HG03159 (cell line): ENCODE measurements around the gene NFIL3.
"Not testable (repeated sequence)": the region's sequence is repeated elsewhere in the genome, so short reads cannot be mapped to it uniquely, and the experiment has no call there.

ENCODE experiments used
- ATAC-seq: cut with Tn5 transposase; IDR thresholded peaks from one replicate; pipeline ENCODE4 v1.9.1; 2021; ENCODE audit warnings: mild to moderate bottlenecking, moderate library complexity; ENCODE audit not compliant: unreplicated experiment

Gene NFIL3

GRCh38 chr9:91398926-91399325 lies 24.7 kb downstream of the NFIL3 start:
- no peak for ATAC-seq

- no peak for ATAC-seq
Observed at GRCh38 chr9:91395553-91396471, 27.8 kb downstream of the NFIL3 start.

- ATAC-seq = no peak
Observed at GRCh38 chr9:91395106-91395552, 28.5 kb downstream of the NFIL3 start.

GRCh38 chr9:91393826-91394225 lies 29.8 kb downstream of the NFIL3 start:
- no peak for ATAC-seq

- ATAC-seq = no peak
Observed at GRCh38 chr9:91392435-91392834, 31.2 kb downstream of the NFIL3 start.

- ATAC-seq = no peak
Observed at GRCh38 chr9:91391818-91392217, 31.8 kb downstream of the NFIL3 start.

- no peak for ATAC-seq
Observed at GRCh38 chr9:91391412-91391811, 32.2 kb downstream of the NFIL3 start.

- ATAC-seq = not testable (repeated sequence)
Observed at GRCh38 chr9:91389686-91390085, 33.9 kb downstream of the NFIL3 start.

- no peak for ATAC-seq
Observed at GRCh38 chr9:91386765-91387164, 36.9 kb downstream of the NFIL3 start.

- no peak for ATAC-seq
Observed at GRCh38 chr9:91384954-91385353, 38.7 kb downstream of the NFIL3 start.

- no peak for ATAC-seq
Observed at GRCh38 chr9:91383577-91383976, 40.1 kb downstream of the NFIL3 start.

- no peak for ATAC-seq
Observed at GRCh38 chr9:91382298-91382697, 41.3 kb downstream of the NFIL3 start.

- ATAC-seq = no peak
Observed at GRCh38 chr9:91379426-91379825, 44.2 kb downstream of the NFIL3 start.

- no peak for ATAC-seq
Observed at GRCh38 chr9:91378695-91379127, 44.9 kb downstream of the NFIL3 start.

- not testable (repeated sequence) for ATAC-seq
Observed at GRCh38 chr9:91378054-91378453, 45.6 kb downstream of the NFIL3 start.

- ATAC-seq = no peak
Observed at GRCh38 chr9:91376239-91376638, 47.4 kb downstream of the NFIL3 start.

- no peak for ATAC-seq
Observed at GRCh38 chr9:91374939-91375338, 48.7 kb downstream of the NFIL3 start.

GRCh38 chr9:91371894-91372293 lies 51.7 kb downstream of the NFIL3 start:
- ATAC-seq = no peak

GRCh38 chr9:91370006-91370405 lies 53.6 kb downstream of the NFIL3 start:
- not testable (repeated sequence) for ATAC-seq

GRCh38 chr9:91364702-91365101 lies 58.9 kb downstream of the NFIL3 start:
- ATAC-seq = no peak

GRCh38 chr9:91364005-91364404 lies 59.6 kb downstream of the NFIL3 start:
- no peak for ATAC-seq

- ATAC-seq = peak; percentile 6
Observed at GRCh38 chr9:91362051-91362611, 61.5 kb downstream of the NFIL3 start.
